ENCODE results near the gene AKIP1.
A peak's percentile ranks its signal among the peaks of the same experiment; 100 is the strongest.

AKIP1 gene

GRCh38 chr11:8899119-8899753, 11.8 kb upstream of the AKIP1 start:
- TF ChIP-seq CTCF (IDR thresholded peaks at IDR 0.05; ENCODE audit: extremely low read depth, insufficient read depth, missing control alignments): no peak
- no peak for DNase-seq (ENCODE audit: low spot score)
- in situ Hi-C loops (cut with MboI; ENCODE audit: low pct_unique_long_range_greater_than_20kb, low sequenced_read_pairs, unreplicated experiment): no loop called here

GRCh38 chr11:8905528-8906165, 5.3 kb upstream of the AKIP1 start:
- no peak for DNase-seq (ENCODE audit: low spot score)
- in situ Hi-C loops (cut with MboI; ENCODE audit: low pct_unique_long_range_greater_than_20kb, low sequenced_read_pairs, unreplicated experiment): no loop called here

DNA sequence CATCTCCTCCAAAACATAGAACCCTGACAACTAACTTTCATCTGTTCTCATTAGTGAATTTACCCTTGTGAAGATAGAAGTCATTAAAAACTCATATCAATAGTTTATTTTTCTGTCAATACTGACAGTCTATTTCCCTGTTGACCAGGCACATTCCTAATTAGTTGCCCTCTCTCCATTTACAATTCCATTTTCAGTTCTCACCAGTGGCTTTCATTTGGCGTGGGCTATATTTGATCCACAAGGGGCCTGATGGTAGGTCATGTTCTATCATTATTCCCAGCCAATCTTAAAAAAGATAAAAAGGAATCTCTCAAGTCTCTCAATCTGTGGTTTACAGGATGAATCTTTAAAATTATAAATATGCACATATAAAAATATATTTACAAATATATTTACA, 3.9 kb upstream of the AKIP1 start:
- DNase-seq (ENCODE audit: low spot score): no peak
- in situ Hi-C loops (cut with MboI; ENCODE audit: low pct_unique_long_range_greater_than_20kb, low sequenced_read_pairs, unreplicated experiment): no loop called here
- no peak for TF ChIP-seq CTCF (IDR thresholded peaks at IDR 0.05; ENCODE audit: extremely low read depth, insufficient read depth, missing control alignments)

More at GRCh38 chr11:8905528-8906165, 5.3 kb upstream of the AKIP1 start:
- no peak for TF ChIP-seq CTCF (IDR thresholded peaks at IDR 0.05; ENCODE audit: extremely low read depth, insufficient read depth, missing control alignments)

DNA sequence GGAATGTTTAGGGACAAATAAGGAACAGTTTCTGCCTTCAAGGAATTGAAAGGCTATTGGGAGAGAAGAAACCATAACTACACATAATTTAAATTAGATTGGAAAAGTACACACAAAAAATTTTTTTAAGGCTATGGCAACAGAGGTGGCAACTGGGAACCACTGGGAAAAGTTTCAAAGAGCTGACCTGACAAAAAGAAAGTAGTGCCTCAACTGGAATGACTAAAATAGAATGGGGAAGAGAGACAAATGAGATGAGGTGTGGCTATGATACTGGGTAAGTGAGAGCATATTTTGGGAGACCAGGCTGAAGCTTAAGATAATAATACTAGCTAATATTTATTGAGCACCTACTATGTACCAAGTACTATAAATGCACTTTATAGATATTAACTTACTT, 2.9 kb upstream of the AKIP1 start:
- in situ Hi-C loops (cut with MboI; ENCODE audit: low pct_unique_long_range_greater_than_20kb, low sequenced_read_pairs, unreplicated experiment): no loop called here
- no peak for DNase-seq (ENCODE audit: low spot score)
- TF ChIP-seq CTCF (IDR thresholded peaks at IDR 0.05; ENCODE audit: extremely low read depth, insufficient read depth, missing control alignments): no peak

DNA sequence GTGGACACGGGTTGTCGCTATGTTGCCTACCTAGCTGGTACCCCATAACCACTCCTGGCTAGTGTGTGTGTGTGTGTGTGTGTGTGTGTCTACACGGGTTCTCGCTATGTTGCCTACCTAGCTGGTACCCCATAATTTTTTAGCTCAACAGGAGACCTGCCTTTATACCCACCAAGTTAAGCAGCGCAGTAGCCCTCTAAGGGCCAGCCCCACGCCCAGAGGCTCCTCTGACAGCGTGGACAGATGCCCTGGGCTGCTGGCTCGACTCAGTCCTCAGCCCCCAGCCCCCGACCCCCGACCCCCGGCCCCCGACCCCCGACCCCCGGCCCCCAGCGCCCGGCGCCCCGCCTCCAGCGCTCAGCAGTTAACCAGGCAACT, 351 bp upstream of the AKIP1 start:
- no peak for TF ChIP-seq CTCF (IDR thresholded peaks at IDR 0.05; ENCODE audit: extremely low read depth, insufficient read depth, missing control alignments)
- no peak for DNase-seq (ENCODE audit: low spot score)
- in situ Hi-C loops (cut with MboI; ENCODE audit: low pct_unique_long_range_greater_than_20kb, low sequenced_read_pairs, unreplicated experiment): no loop called here

DNA sequence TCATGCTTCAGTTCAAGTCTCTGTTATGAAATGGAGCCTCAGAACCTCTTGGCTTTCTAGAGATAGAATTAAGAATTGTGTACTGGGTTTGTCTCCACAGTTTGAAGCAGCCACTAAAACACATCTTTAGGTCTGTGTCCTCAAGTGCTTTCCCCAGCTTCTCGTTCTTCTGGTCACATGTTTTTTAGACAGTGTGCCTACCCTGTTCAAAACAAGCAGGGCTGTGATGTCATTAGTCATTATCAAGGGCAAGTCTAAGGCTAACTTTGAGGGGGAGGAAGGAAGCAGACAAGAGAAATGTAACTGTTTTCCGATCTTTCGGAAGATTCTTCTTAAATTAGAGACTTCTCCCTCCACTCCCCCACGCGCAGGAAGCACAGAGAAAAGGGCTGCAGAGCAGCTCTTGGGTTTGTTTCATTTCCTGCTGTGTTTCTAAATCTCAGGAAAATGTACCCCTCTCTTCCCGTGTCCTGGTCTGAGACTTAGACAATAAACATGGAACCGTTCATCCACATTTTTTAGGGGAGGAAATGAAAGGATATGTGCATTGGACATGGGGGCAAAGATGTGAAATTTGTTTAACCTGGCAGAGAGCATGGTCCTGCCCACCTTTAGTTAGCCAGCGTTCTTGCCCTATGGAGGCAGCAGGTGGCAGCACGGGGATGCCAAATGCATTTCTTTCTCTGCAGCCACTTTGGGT, 3.1 kb downstream of the AKIP1 start:
- in situ Hi-C loops (cut with MboI; ENCODE audit: low pct_unique_long_range_greater_than_20kb, low sequenced_read_pairs, unreplicated experiment): no loop called here
- DNase-seq (ENCODE audit: low spot score): peak; percentile 62
- peak; percentile 80 for TF ChIP-seq CTCF (IDR thresholded peaks at IDR 0.05; ENCODE audit: extremely low read depth, insufficient read depth, missing control alignments)

All from GM13977 (cell line).